RPMI7951 (cell line): ENCODE data around the gene NPEPPS. TPM values are rescaled to one million over a fixed set of nuclear protein-coding genes. Genes with fewer than 3 reads are reported as not detected.
A peak's percentile ranks its signal among the peaks of the same experiment; 100 is the strongest.

Experiments
- DNase-seq: peaks from one replicate; pipeline ENCODE4 v3.0.0-alpha.2; 2012; ENCODE audit warnings: low read depth
- total RNA-seq: library from RNA; depleted of rRNA; stranded (reverse); fragments of >200 nt; shearing (Covaris generic); gene quantifications from 2 replicates; pipeline ENCODE4 v1.2.3, GENCODE V29; 2014

Gene NPEPPS
- total RNA-seq, 1 experiment from 2014 or later: 36.6 TPM

GRCh38 chr17:47628014-47628566, 97.2 kb downstream of the NPEPPS start:
- no peak for DNase-seq

- no peak for DNase-seq
Observed at GRCh38 chr17:47629826-47630225, 98.9 kb downstream of the NPEPPS start.

- no peak for DNase-seq
Observed at GRCh38 chr17:47630614-47631013, 99.7 kb downstream of the NPEPPS start.

GRCh38 chr17:47632991-47633390, 102.1 kb downstream of the NPEPPS start:
- no peak for DNase-seq

GRCh38 chr17:47633996-47634395, 103.1 kb downstream of the NPEPPS start:
- no peak for DNase-seq

- no peak for DNase-seq
Observed at GRCh38 chr17:47634870-47635269, 104.0 kb downstream of the NPEPPS start.

GRCh38 chr17:47635734-47636133, 104.8 kb downstream of the NPEPPS start:
- DNase-seq: no peak

- DNase-seq: no peak
Observed at GRCh38 chr17:47636273-47637030, 105.5 kb downstream of the NPEPPS start.

GRCh38 chr17:47638903-47639302, 108.0 kb downstream of the NPEPPS start:
- DNase-seq: no peak

GRCh38 chr17:47640076-47640475, 109.2 kb downstream of the NPEPPS start:
- no peak for DNase-seq

GRCh38 chr17:47641202-47641601, 110.3 kb downstream of the NPEPPS start:
- no peak for DNase-seq

GRCh38 chr17:47643116-47643515, 112.2 kb downstream of the NPEPPS start:
- DNase-seq: no peak

- DNase-seq: no peak
Observed at GRCh38 chr17:47644324-47644723, 113.4 kb downstream of the NPEPPS start.

- DNase-seq: peak; percentile 100
Observed at GRCh38 chr17:47649153-47649971, 118.5 kb downstream of the NPEPPS start, which contains the start of gene KPNB1. KPNB1 (plus strand) TSS chr17:47649919; CDS start chr17:47650245, 326 bp downstream.

GRCh38 chr17:47649972-47650524, 119.1 kb downstream of the NPEPPS start:
- DNase-seq: no peak

- peak; percentile 97 for DNase-seq
Observed at GRCh38 chr17:47650525-47651522, 119.9 kb downstream of the NPEPPS start.

- DNase-seq: no peak
Observed at GRCh38 chr17:47651704-47652103, 120.8 kb downstream of the NPEPPS start.

GRCh38 chr17:47652570-47652969, 121.7 kb downstream of the NPEPPS start:
- DNase-seq: no peak

- no peak for DNase-seq
Observed at GRCh38 chr17:47653442-47653841, 122.5 kb downstream of the NPEPPS start.

- DNase-seq: no peak
Observed at GRCh38 chr17:47654991-47655390, 124.1 kb downstream of the NPEPPS start.

- DNase-seq: no peak
Observed at GRCh38 chr17:47660064-47660492, 129.2 kb downstream of the NPEPPS start.
